ENCODE measurements around the gene PDS5A. TPM values are rescaled to one million over a fixed set of nuclear protein-coding genes. Genes with fewer than 3 reads are reported as not detected.
"Not testable (repeated sequence)": the region's sequence is repeated elsewhere in the genome, so short reads cannot be mapped to it uniquely, and the experiment has no call there.

PDS5A gene
- total and polyA plus RNA-seq, 2 donors (not counting 1 experiment from before 2014, with no cell fraction given) = 46.9 to 74.0 TPM

DNA sequence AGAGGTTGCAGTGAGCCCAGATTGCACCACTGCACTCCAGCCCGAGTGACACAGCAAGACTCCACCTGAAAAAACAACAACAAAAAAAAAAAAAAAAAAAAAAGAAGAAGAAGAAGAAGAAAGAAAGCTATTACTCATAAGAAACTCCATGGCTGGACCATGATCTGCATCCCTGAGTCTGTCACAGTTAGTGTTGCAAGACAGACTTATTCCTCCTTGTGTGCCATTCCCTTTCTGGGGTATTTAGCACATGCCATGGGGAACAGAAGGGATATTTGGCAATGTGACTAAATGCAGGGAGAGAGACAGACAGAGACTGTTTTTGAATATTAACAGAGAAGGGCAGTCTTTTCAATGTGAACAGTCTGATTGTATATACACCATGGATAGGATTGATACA is 16.7 kb upstream of the PDS5A start:
- TF ChIP-seq, protein P1, sequence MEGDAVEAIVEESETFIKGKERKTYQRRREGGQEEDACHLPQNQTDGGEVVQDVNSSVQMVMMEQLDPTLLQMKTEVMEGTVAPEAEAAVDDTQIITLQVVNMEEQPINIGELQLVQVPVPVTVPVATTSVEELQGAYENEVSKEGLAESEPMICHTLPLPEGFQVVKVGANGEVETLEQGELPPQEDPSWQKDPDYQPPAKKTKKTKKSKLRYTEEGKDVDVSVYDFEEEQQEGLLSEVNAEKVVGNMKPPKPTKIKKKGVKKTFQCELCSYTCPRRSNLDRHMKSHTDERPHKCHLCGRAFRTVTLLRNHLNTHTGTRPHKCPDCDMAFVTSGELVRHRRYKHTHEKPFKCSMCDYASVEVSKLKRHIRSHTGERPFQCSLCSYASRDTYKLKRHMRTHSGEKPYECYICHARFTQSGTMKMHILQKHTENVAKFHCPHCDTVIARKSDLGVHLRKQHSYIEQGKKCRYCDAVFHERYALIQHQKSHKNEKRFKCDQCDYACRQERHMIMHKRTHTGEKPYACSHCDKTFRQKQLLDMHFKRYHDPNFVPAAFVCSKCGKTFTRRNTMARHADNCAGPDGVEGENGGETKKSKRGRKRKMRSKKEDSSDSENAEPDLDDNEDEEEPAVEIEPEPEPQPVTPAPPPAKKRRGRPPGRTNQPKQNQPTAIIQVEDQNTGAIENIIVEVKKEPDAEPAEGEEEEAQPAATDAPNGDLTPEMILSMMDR (conservative IDR thresholded peaks at IDR 0.05 in 1 of 2, IDR thresholded peaks at IDR 0.05 in 1 of 2; ENCODE audit: low read depth in 1 of 2, low read length in 2 of 2) = no peak
- TF ChIP-seq EZH2 (IDR thresholded peaks at IDR 0.05; ENCODE audit: low read length, missing control alignments) = no peak
- no peak overlapping the region for H3K9ac ChIP-seq (ENCODE audit: insufficient read depth, low read length)
- H3K4me3 ChIP-seq (replicated peaks in 1 of 4; ENCODE audit: control extremely low read depth in 1 of 4, insufficient read depth in 1 of 4, low read depth in 3 of 4, low read length in 4 of 4) = no peak overlapping the region
- H3K4me1 ChIP-seq (ENCODE audit: control insufficient read depth, extremely low read depth, insufficient read depth, low read length) = no peaks in the 10 kb centered on the region
- H3K9me3 ChIP-seq (ENCODE audit: control insufficient read depth, insufficient read depth, low read depth, low read length) = no peaks in the 10 kb centered on the region
- H3K36me3 ChIP-seq (ENCODE audit: control insufficient read depth, insufficient read depth, low read length) = no peaks in the 10 kb centered on the region
- H3K27me3 ChIP-seq (ENCODE audit: control insufficient read depth, insufficient read depth, low read length) = no peaks in the 10 kb centered on the region
- H2AFZ ChIP-seq (ENCODE audit: low read length) = no peak overlapping the region
- no peak overlapping the region for H3K4me2 ChIP-seq (ENCODE audit: extremely low read depth, insufficient read depth, low read length)
- no peaks in the 10 kb centered on the region for H3K79me2 ChIP-seq (ENCODE audit: control insufficient read depth, insufficient read depth, low read length)
- no peak overlapping the region for H3K27ac ChIP-seq (ENCODE audit: insufficient read depth, low read length)
- no peak for DNase-seq (ENCODE audit: low read depth in 2 of 2)
- no peaks in the 10 kb centered on the region for H4K20me1 ChIP-seq (ENCODE audit: control insufficient read depth, extremely low read depth, insufficient read depth, low read length)

DNA sequence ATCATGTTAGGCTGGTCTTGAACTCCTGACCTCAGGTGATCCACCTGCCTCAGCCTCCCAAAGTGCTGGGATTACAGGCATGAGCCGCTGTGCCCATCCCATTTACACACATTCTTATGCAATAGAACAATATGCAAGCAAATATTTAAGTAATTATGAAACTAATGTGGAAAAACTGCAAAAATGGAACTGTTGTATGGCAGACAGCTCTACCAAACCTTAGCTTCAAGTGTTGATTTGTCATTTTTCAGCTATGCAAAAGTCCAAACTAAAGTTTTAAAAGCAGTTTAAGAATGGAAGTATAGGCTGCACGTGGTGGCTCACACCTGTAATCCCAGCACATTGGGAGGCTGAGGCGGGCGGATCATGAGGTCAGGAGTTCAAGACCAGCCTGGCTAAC is 11.7 kb upstream of the PDS5A start:
- not testable (repeated sequence) for H3K9me3 ChIP-seq (ENCODE audit: control insufficient read depth, insufficient read depth, low read depth, low read length); H3K79me2 ChIP-seq (ENCODE audit: control insufficient read depth, insufficient read depth, low read length); DNase-seq (ENCODE audit: low read depth in 2 of 2)

DNA sequence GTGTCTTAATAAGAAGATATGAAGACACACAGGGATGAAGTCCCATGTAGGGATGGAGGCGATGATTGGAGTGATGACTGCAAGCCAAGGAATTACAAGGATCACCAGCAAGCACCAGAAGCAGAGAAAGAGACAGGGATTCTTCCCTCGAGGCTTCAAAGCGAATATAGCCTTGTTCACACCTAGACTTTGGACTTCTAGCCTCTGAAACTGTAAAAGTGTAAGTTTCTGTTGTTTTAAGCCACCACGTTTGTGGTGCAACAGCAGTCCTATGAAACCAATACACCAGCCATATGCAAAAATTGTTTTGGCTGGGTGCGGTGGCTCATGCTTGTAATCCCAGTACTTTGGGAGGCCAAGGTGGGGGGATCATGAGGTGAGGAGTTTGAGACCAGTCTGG is 9.8 kb upstream of the PDS5A start:
- no peaks in the 10 kb centered on the region for H4K20me1 ChIP-seq (ENCODE audit: control insufficient read depth, extremely low read depth, insufficient read depth, low read length)
- no peak for DNase-seq (ENCODE audit: low read depth in 2 of 2)
- TF ChIP-seq EZH2 (IDR thresholded peaks at IDR 0.05; ENCODE audit: low read length, missing control alignments) = no peak
- TF ChIP-seq, protein P1 (conservative IDR thresholded peaks at IDR 0.05 in 1 of 2, IDR thresholded peaks at IDR 0.05 in 1 of 2; ENCODE audit: low read depth in 1 of 2, low read length in 2 of 2) = no peak
- H3K36me3 ChIP-seq (ENCODE audit: control insufficient read depth, insufficient read depth, low read length) = no peaks in the 10 kb centered on the region
- no peak overlapping the region for H3K4me2 ChIP-seq (ENCODE audit: extremely low read depth, insufficient read depth, low read length)
- no peak overlapping the region for H3K4me3 ChIP-seq (replicated peaks in 1 of 4; ENCODE audit: control extremely low read depth in 1 of 4, insufficient read depth in 1 of 4, low read depth in 3 of 4, low read length in 4 of 4)
- H2AFZ ChIP-seq (ENCODE audit: low read length) = no peak overlapping the region
- no peaks in the 10 kb centered on the region for H3K27me3 ChIP-seq (ENCODE audit: control insufficient read depth, insufficient read depth, low read length)
- no peak overlapping the region for H3K27ac ChIP-seq (ENCODE audit: insufficient read depth, low read length)
- no peaks in the 10 kb centered on the region for H3K4me1 ChIP-seq (ENCODE audit: control insufficient read depth, extremely low read depth, insufficient read depth, low read length)
- H3K9me3 ChIP-seq (ENCODE audit: control insufficient read depth, insufficient read depth, low read depth, low read length) = no peaks in the 10 kb centered on the region
- H3K9ac ChIP-seq (ENCODE audit: insufficient read depth, low read length) = no peak overlapping the region
- H3K79me2 ChIP-seq (ENCODE audit: control insufficient read depth, insufficient read depth, low read length) = no peaks in the 10 kb centered on the region

More for the DNA sequence above, 11.7 kb upstream of the PDS5A start:
- H3K4me2 ChIP-seq (ENCODE audit: extremely low read depth, insufficient read depth, low read length); H3K27ac ChIP-seq (ENCODE audit: insufficient read depth, low read length); H4K20me1 ChIP-seq (ENCODE audit: control insufficient read depth, extremely low read depth, insufficient read depth, low read length); H3K27me3 ChIP-seq (ENCODE audit: control insufficient read depth, insufficient read depth, low read length); H3K9ac ChIP-seq (ENCODE audit: insufficient read depth, low read length); H3K4me3 ChIP-seq (replicated peaks in 1 of 4; ENCODE audit: control extremely low read depth in 1 of 4, insufficient read depth in 1 of 4, low read depth in 3 of 4, low read length in 4 of 4); H2AFZ ChIP-seq (ENCODE audit: low read length); H3K4me1 ChIP-seq (ENCODE audit: control insufficient read depth, extremely low read depth, insufficient read depth, low read length); H3K36me3 ChIP-seq (ENCODE audit: control insufficient read depth, insufficient read depth, low read length): not testable (repeated sequence)

Measured in fibroblast of lung (primary cell).